B cell (primary cell): ENCODE results near the gene SART3. TPM values are rescaled to one million over a fixed set of nuclear protein-coding genes. Genes with fewer than 3 reads are reported as not detected.

Experiments
- ATAC-seq: fragments of 200-7000 bp; cut with Tn5 transposase; one replicate; pipeline ENCODE4 v1.10.0; 2021; ENCODE audit warnings: low read depth, mild to moderate bottlenecking, moderate number of reproducible peaks, moderate library complexity
- CTCF ChIA-PET: fragments of 350-600 bp; sonication (Branson Sonifier 250); formaldehyde crosslinking; loops from one replicate; lab custom pipeline; 2021; ENCODE audit warnings: antibody characterized with exemption, inconsistent platforms; lab: Charles Lee
- POLR2A ChIA-PET: fragments of 350-600 bp; sonication (Branson Sonifier 250); formaldehyde crosslinking; loops from one replicate; lab custom pipeline; 2021; ENCODE audit warnings: antibody characterized with exemption; lab: Charles Lee
- DNase-seq: peaks from one replicate; pipeline ENCODE4 v3.0.0; 2013
- H2AFZ ChIP-seq: 2 replicates; pipeline ENCODE4 v1.6.1; 2012; ENCODE audit warnings: mild to moderate bottlenecking, low read depth, low read length; ENCODE audit not compliant: insufficient read depth, poor library complexity, severe bottlenecking
- H3K27ac ChIP-seq, 2 donors: 1 replicate in 1 of 2; 2 replicates in 1 of 2; pipeline ENCODE4 v1.5.1; 2012 to 2013; ENCODE audit warnings: low read length in 2 of 2, mild to moderate bottlenecking in 2 of 2, moderate library complexity in 1 of 2
- H3K27me3 ChIP-seq, 4 experiments: fragments of 200-600 bp in 1 of 4; sonication (generic) in 1 of 4; replicated peaks in 1 of 4; 1 replicate in 2 of 4; 2 replicates in 2 of 4; pipeline versions ENCODE4 v1.6.1 to v1.7.0; 2013 to 2016; ENCODE audit warnings: low read length in 3 of 4, mild to moderate bottlenecking in 2 of 4, mixed read lengths in 1 of 4, moderate library complexity in 1 of 4; ENCODE audit not compliant: insufficient read depth in 4 of 4, control insufficient read depth in 3 of 4; ENCODE audit errors: control extremely low read depth in 1 of 4
- H3K36me3 ChIP-seq, 2 experiments: replicated peaks in 1 of 2; 1 replicate in 1 of 2; 2 replicates in 1 of 2; pipeline versions ENCODE4 v1.6.1 to v1.7.1; 2013; ENCODE audit warnings: low read length in 1 of 2; ENCODE audit not compliant: insufficient read depth in 2 of 2, control insufficient read depth in 1 of 2; ENCODE audit errors: control extremely low read depth in 1 of 2, extremely low read depth in 1 of 2
- H3K4me1 ChIP-seq, 2 donors: fragments of 200-600 bp in 1 of 2; sonication (generic) in 1 of 2; 1 replicate in 1 of 2; 2 replicates in 1 of 2; pipeline versions ENCODE4 v1.5.1 to v1.6.1; 2013 to 2017; ENCODE audit warnings: low read length in 2 of 2; ENCODE audit not compliant: control insufficient read depth in 2 of 2, insufficient read depth in 2 of 2
- H3K4me2 ChIP-seq: replicated peaks from 2 replicates; pipeline ENCODE3; 2012; ENCODE audit warnings: mild to moderate bottlenecking, low read depth, low read length; ENCODE audit not compliant: poor library complexity, severe bottlenecking
- H3K4me3 ChIP-seq, 5 experiments: fragments of 200-600 bp in 1 of 5; sonication (generic) in 1 of 5; 1 replicate in 3 of 5; 2 replicates in 2 of 5; pipeline versions ENCODE4 v1.5.1 to v1.7.0; 2011 to 2016; ENCODE audit warnings: low read length in 4 of 5, mild to moderate bottlenecking in 4 of 5, low read depth in 2 of 5, control low read depth in 1 of 5, moderate library complexity in 1 of 5; ENCODE audit not compliant: insufficient read depth in 1 of 5; ENCODE audit errors: control extremely low read depth in 1 of 5, extremely low read depth in 1 of 5
- H3K79me2 ChIP-seq: fragments of 200-600 bp; sonication (generic); one replicate; pipeline ENCODE4 v1.6.0; 2016; ENCODE audit warnings: low read length; ENCODE audit not compliant: control insufficient read depth, insufficient read depth
- H3K9ac ChIP-seq: fragments of 200-600 bp; sonication (generic); 2 replicates; pipeline ENCODE4 v1.6.1; 2017; ENCODE audit warnings: mild to moderate bottlenecking, low read length, moderate library complexity
- H3K9me3 ChIP-seq, 3 donors: one replicate each; pipeline versions ENCODE4 v1.6.1 to v1.7.1; 2013; ENCODE audit warnings: low read length in 2 of 3; ENCODE audit not compliant: control insufficient read depth in 2 of 3, insufficient read depth in 1 of 3; ENCODE audit errors: control extremely low read depth in 1 of 3
- H4K20me1 ChIP-seq: 2 replicates; pipeline ENCODE4 v1.6.0; 2012; ENCODE audit warnings: mild to moderate bottlenecking, low read length; ENCODE audit not compliant: insufficient read depth, control insufficient read depth, poor library complexity, severe bottlenecking
- H3K27ac Mint-ChIP-seq: one replicate; pipeline ENCODE4 v1.8.0; 2021; ENCODE audit warnings: mixed read lengths
- H3K27me3 Mint-ChIP-seq: one replicate; pipeline ENCODE4 v1.8.0; 2021; ENCODE audit warnings: mixed read lengths
- H3K4me1 Mint-ChIP-seq: one replicate; pipeline ENCODE4 v1.8.0; 2021; ENCODE audit warnings: mixed read lengths
- H3K4me3 Mint-ChIP-seq: one replicate; pipeline ENCODE4 v1.8.0; 2021; ENCODE audit warnings: mixed read lengths
- H3K9me3 Mint-ChIP-seq: one replicate; pipeline ENCODE4 v1.8.0; 2022; ENCODE audit warnings: mixed read lengths; ENCODE audit not compliant: insufficient read depth
- EZH2 ChIP-seq: IDR thresholded peaks from 2 replicates; pipeline ENCODE4 v1.6.1; 2012; ENCODE audit warnings: borderline replicate concordance, low read depth, mild to moderate bottlenecking, moderate library complexity, low read length; ENCODE audit not compliant: insufficient read depth, poor library complexity, severe bottlenecking
- WGBS: methylation state at CpG from one replicate; pipeline ENCODE4 v1.1.5; 2013; ENCODE audit warnings: missing lambda C conversion rate; ENCODE audit not compliant: insufficient coverage; 5-methylcytosine and 5-hydroxymethylcytosine counted together
- intact Hi-C: fragments of 100-400 bp; cut with micrococcal nuclease; formaldehyde crosslinking; loops from one replicate; pipeline ENCODE4 v1.10.0; 2022
- polyA plus RNA-seq: library from polyadenylated mRNA; depleted of rRNA; stranded (reverse); fragments of >200 nt; gene quantifications from 2 replicates; pipeline ENCODE4 v1.2.3, GENCODE V29; 2012
- total RNA-seq, 2 donors: library from RNA; stranded (reverse); fragments of 120-200 nt in 1 of 2; gene quantifications; 1 replicate in 1 of 2; 2 replicates in 1 of 2; pipeline versions ENCODE4 v1.2.3 to v1.2.4, GENCODE V29; 2013 to 2022
- TF ChIP-seq, protein P1 (sequence below): fragments of 200-600 bp; IDR thresholded peaks from one replicate; pipeline ENCODE4 v1.8.0; 2022; ENCODE audit warnings: antibody characterized with exemption, mild to moderate bottlenecking

Gene SART3
- total and polyA plus RNA-seq, 2 donors (not counting 1 experiment from before 2014, with no cell fraction given): 24.1 to 131 TPM

DNA sequence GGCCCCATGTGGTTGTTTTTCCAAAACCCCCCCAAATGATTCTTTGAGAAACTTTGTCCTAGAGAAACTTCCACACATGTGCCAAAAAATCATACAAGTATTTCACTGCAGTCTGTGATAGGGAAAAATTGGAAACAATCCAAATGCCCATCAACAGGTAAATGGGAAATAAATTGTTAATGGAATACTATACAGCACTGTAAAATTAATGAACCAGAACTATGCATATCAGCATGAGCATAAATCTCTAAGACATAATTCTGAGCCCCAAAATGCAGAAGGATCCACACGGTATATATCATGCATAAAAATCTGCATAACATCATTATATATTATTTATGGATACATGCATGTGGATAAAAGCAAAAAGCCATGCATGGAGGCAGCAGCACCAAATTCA lies 51.2 kb downstream of the SART3 start:
- H3K79me2 ChIP-seq: no peaks in the 10 kb centered on the region
- Mint-ChIP-seq H3K9me3 (no peaks in the 10 kb centered on the region), H3K4me1 (peaks cover 23% of the 10 kb centered on the region), H3K4me3 (no peak overlapping the region), H3K27me3 (peaks cover 12% of the 10 kb centered on the region), H3K27ac (no peak overlapping the region)
- intact Hi-C loops: loop anchor here (5.0 kb wide), 1 partner anchor 608 kb away; no protein-coding TSS in a partner anchor
- no peak for TF ChIP-seq EZH2
- TF ChIP-seq, protein P1, sequence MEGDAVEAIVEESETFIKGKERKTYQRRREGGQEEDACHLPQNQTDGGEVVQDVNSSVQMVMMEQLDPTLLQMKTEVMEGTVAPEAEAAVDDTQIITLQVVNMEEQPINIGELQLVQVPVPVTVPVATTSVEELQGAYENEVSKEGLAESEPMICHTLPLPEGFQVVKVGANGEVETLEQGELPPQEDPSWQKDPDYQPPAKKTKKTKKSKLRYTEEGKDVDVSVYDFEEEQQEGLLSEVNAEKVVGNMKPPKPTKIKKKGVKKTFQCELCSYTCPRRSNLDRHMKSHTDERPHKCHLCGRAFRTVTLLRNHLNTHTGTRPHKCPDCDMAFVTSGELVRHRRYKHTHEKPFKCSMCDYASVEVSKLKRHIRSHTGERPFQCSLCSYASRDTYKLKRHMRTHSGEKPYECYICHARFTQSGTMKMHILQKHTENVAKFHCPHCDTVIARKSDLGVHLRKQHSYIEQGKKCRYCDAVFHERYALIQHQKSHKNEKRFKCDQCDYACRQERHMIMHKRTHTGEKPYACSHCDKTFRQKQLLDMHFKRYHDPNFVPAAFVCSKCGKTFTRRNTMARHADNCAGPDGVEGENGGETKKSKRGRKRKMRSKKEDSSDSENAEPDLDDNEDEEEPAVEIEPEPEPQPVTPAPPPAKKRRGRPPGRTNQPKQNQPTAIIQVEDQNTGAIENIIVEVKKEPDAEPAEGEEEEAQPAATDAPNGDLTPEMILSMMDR: no peak
- ChIA-PET CTCF (no interaction called here), POLR2A (interaction anchor here (0.7 kb wide), 1 partner anchor 394 kb away, joined by 3 read pairs; no protein-coding TSS in a partner anchor)
- WGBS: no CpG with 5 or more reads among the region's 1 CpG
- DNase-seq: no peak
- no peak overlapping the region for H3K27ac ChIP-seq
- no peak overlapping the region for H3K4me3 ChIP-seq
- H3K36me3 ChIP-seq: no peaks in the 10 kb centered on the region
- peaks cover 0 to 5% (median 0%) of the 10 kb centered on the region in 4 experiments for H3K27me3 ChIP-seq
- H3K4me2 ChIP-seq: no peak overlapping the region
- H3K4me1 ChIP-seq: peaks cover 7 to 17% of the 10 kb centered on the region in 2 donors
- H3K9ac ChIP-seq: no peak overlapping the region
- ATAC-seq: no peak
- no peak overlapping the region for H2AFZ ChIP-seq
- H4K20me1 ChIP-seq: no peaks in the 10 kb centered on the region
- no peaks in the 10 kb centered on the region for H3K9me3 ChIP-seq

- Mint-ChIP-seq H3K27ac (peak overlapping the region; percentile 38), H3K4me1 (peaks cover 19% of the 10 kb centered on the region), H3K4me3 (no peak overlapping the region), H3K27me3 (peaks cover 12% of the 10 kb centered on the region), H3K9me3 (peaks cover 9% of the 10 kb centered on the region)
- no peak overlapping the region for H3K9ac ChIP-seq
- ATAC-seq (peak; percentile 21), DNase-seq (no peak)
- no peak overlapping the region for H3K4me3 ChIP-seq
- POLR2A ChIA-PET: interaction anchor here (0.6 to 0.7 kb wide), 3 partner anchors 44 to 773 kb away, joined by 3 to 9 read pairs (median 3); no protein-coding TSS in a partner anchor
- H2AFZ ChIP-seq: no peak overlapping the region
- no peaks in the 10 kb centered on the region for H4K20me1 ChIP-seq
- H3K79me2 ChIP-seq: no peaks in the 10 kb centered on the region
- CTCF ChIA-PET: no interaction called here
- no peak for TF ChIP-seq EZH2
- TF ChIP-seq, protein P1: no peak
- H3K27me3 ChIP-seq: peaks cover 0 to 5% (median 0%) of the 10 kb centered on the region in 4 experiments
- peaks cover 1 to 11% (median 3%) of the 10 kb centered on the region in 3 donors for H3K9me3 ChIP-seq
- no peak overlapping the region for H3K27ac ChIP-seq
- intact Hi-C loops: no loop called here
- H3K4me1 ChIP-seq: peaks cover 7 to 13% of the 10 kb centered on the region in 2 donors
- H3K36me3 ChIP-seq: no peaks in the 10 kb centered on the region
- no peak overlapping the region for H3K4me2 ChIP-seq
- WGBS: 63% methylated on average over 2 of the region's 3 CpGs
Measured at GRCh38 chr12:108507971-108508642, 52.9 kb downstream of the SART3 start.
